ENCODE results near the gene TSPAN8.
"Not testable (repeated sequence)": the region's sequence is repeated elsewhere in the genome, so short reads cannot be mapped to it uniquely, and the experiment has no call there.

The TSPAN8 gene

GRCh38 chr12:71157601-71158233 lies at the start of gene TSPAN8:
TSPAN8 (minus strand) TSS chr12:71157999; CDS start chr12:71157678, 321 bp downstream.
- DNase-seq, result no peak

- no peak for DNase-seq
Measured at GRCh38 chr12:71201136-71201679, 43.4 kb upstream of the TSPAN8 start.

- no peak for DNase-seq
Measured at GRCh38 chr12:71200706-71201105, 42.9 kb upstream of the TSPAN8 start.

- DNase-seq, result no peak
Measured at GRCh38 chr12:71197460-71197859, 39.7 kb upstream of the TSPAN8 start.

GRCh38 chr12:71195338-71195896 lies 37.6 kb upstream of the TSPAN8 start:
- no peak for DNase-seq

- DNase-seq, result no peak
Measured at GRCh38 chr12:71194657-71195056, 36.9 kb upstream of the TSPAN8 start.

GRCh38 chr12:71193041-71193440 lies 35.2 kb upstream of the TSPAN8 start:
- no peak for DNase-seq

GRCh38 chr12:71191509-71192196 lies 33.9 kb upstream of the TSPAN8 start:
- no peak for DNase-seq

GRCh38 chr12:71190822-71191221 lies 33.0 kb upstream of the TSPAN8 start:
- no peak for DNase-seq

GRCh38 chr12:71187379-71187778 lies 29.6 kb upstream of the TSPAN8 start:
- no peak for DNase-seq

GRCh38 chr12:71186571-71187288 lies 28.9 kb upstream of the TSPAN8 start:
- no peak for DNase-seq

- DNase-seq, result no peak
Measured at GRCh38 chr12:71183846-71184245, 26.0 kb upstream of the TSPAN8 start.

- no peak for DNase-seq
Measured at GRCh38 chr12:71183018-71183417, 25.2 kb upstream of the TSPAN8 start.

GRCh38 chr12:71178162-71178561 lies 20.4 kb upstream of the TSPAN8 start:
- no peak for DNase-seq

- no peak for DNase-seq
Measured at GRCh38 chr12:71174825-71175224, 17.0 kb upstream of the TSPAN8 start.

GRCh38 chr12:71174146-71174545 lies 16.3 kb upstream of the TSPAN8 start:
- no peak for DNase-seq

- no peak for DNase-seq
Measured at GRCh38 chr12:71170456-71170855, 12.7 kb upstream of the TSPAN8 start.

- DNase-seq, result no peak
Measured at GRCh38 chr12:71169286-71169685, 11.5 kb upstream of the TSPAN8 start.

GRCh38 chr12:71166862-71167496 lies 9.2 kb upstream of the TSPAN8 start:
- DNase-seq, result no peak

- no peak for DNase-seq
Measured at GRCh38 chr12:71166280-71166679, 8.5 kb upstream of the TSPAN8 start.

- DNase-seq, result not testable (repeated sequence)
Measured at GRCh38 chr12:71165780-71166179, 8.0 kb upstream of the TSPAN8 start.

GRCh38 chr12:71164568-71165197 lies 6.9 kb upstream of the TSPAN8 start:
- no peak for DNase-seq

Measured in Kasumi-1 (cell line).